HG03095 (cell line): Measurements from ENCODE around the gene PAPPA.

Experiments used
- ATAC-seq: cut with Tn5 transposase; IDR thresholded peaks from one replicate; pipeline ENCODE4 v1.9.1; 2021; ENCODE audit warnings: moderate library complexity; ENCODE audit not compliant: unreplicated experiment

The PAPPA gene

DNA sequence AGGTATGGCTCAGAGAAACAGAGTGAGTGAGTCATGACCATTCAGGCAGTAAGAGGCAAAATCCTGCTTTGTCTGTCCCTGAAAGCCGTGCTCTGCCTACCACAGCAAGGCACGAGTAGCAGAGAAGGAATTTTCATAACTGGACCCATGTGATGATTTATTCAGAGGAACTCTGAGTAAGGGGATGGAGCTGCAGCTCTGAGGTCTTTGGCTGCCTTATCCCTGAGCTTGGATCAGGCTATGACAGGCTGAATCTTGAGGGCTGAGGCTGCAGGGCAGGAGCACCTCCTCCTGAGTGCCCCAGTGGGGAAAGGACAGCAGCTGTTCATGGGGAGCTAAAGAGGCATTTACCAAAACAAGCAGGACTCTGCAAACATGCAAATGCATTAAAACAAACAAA, 183.4 kb downstream of the PAPPA start:
- no peak for ATAC-seq

DNA sequence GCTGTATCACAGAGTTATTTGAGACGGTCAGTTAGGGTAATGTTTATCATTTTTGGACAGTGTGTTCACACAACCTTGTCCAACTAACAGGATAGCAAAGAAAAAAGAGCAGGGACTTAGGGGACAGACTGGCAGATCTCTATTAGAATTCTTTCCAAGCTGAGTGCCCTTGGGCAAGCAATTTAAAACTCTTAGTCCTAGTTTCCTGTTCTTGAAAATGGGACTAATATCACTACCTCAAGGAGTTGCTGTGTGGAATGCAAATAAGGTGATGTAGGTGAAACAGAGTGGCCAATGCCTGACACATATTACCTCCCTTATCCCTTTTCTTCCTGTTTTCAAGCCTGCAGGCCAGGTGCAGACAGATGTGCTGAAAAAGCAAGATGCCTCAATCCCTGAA, 186.7 kb downstream of the PAPPA start:
- no peak for ATAC-seq

DNA sequence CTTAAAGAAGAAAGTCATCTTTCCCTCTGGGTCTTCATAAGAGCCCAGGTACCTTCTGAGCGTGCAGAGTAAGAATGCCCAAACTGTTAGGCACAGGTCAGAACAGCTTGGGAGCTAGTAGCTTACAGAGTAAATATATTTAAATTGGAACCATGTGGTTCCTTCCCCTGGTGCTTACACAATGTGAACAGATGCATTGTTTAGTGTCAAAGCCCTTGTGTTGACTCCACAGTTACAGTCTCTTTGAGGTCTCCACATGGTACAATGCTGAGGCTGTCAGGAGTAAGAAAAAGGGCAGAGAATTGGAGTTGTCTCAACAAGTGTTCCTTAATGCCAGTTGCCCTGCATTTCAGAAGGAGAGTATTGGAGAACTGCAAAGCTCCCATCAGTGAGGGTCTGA, 188.5 kb downstream of the PAPPA start:
- no peak for ATAC-seq

DNA sequence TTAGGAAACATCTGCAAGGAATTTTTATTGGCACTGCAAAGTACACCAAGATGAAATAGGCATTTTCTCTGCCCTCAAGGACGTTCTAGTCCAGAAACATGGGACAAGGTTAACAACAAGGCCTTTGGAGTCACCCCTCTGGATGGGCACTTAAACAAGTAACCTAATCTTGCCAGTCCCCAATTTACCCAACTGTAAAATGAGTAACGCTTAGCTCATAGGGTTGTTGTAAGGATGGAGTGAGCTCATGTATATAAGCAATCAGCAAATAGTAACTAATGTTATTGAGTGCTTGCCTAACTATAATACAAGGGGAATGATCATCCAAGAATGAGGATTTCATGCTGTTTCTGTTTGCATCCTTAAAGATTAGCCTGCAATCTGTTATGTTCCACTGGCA, 189.3 kb downstream of the PAPPA start:
- ATAC-seq, result no peak

DNA sequence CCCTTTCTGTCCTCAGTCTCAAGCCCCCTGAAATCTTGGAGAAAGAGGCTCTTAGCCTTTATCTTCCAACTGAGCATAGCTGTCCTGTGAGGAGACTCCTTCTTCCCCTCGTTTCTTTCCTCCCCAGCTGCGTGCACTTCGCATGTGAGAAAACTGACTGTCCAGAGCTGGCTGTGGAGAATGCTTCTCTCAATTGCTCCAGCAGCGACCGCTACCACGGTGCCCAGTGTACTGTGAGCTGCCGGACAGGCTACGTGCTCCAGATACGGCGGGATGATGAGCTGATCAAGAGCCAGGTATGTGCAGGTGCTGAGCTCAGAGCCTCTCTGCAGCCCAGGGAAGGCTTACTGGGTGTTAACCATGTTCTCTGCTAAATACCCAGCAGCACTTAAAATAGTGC, 190.8 kb downstream of the PAPPA start:
- ATAC-seq, result no peak

- ATAC-seq, result no peak
These were observed 191.8 kb downstream of the PAPPA start for GRCh38 chr9:116345393-116345792.

DNA sequence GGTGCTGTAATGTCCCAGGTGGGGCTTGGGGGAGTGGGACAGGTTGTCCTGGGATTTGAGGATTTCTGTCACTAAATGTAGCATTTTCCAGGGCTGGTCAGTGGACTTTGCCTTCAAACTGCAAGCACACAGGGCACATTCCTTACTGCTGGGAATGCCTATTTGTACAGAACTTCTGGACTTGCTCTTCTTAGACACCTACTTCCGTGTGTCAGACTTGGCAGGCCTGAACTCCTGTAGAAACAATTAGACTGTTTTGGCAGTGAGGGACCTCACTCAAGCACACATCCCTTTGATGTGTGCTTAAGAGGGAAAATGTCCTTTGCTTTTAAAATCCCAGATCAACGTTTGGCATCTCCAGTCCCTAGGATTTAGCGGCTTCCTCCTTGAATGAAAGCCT, 192.2 kb downstream of the PAPPA start:
- no peak for ATAC-seq

GRCh38 chr9:116349684-116350083, 196.1 kb downstream of the PAPPA start:
- no peak for ATAC-seq

- ATAC-seq, result no peak
These were observed 196.6 kb downstream of the PAPPA start for GRCh38 chr9:116350213-116350612.

GRCh38 chr9:116352958-116353357, 199.4 kb downstream of the PAPPA start:
- no peak for ATAC-seq

- no peak for ATAC-seq
These were observed 201.7 kb downstream of the PAPPA start for GRCh38 chr9:116355153-116355921.

DNA sequence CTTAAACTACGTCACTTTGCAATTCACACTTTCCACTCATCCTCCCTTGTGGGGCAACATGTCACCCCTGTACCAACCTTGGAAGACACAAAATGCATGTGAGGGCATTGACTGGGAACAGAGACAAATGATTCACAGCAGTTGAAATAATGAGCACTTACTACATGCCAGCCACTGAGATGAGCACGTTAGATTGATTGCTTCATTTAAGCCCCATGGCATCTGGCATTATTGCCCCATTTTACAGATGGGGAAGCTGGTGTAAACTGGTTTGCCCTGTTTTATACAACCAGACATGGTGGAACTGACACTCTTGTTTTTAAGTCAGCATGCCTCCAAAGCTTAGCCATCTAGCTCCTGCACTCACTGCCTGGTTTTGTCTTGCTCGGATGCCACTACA, 204.7 kb downstream of the PAPPA start:
- no peak for ATAC-seq

- ATAC-seq, result no peak
These were observed 206.4 kb downstream of the PAPPA start for GRCh38 chr9:116360016-116360415.

DNA sequence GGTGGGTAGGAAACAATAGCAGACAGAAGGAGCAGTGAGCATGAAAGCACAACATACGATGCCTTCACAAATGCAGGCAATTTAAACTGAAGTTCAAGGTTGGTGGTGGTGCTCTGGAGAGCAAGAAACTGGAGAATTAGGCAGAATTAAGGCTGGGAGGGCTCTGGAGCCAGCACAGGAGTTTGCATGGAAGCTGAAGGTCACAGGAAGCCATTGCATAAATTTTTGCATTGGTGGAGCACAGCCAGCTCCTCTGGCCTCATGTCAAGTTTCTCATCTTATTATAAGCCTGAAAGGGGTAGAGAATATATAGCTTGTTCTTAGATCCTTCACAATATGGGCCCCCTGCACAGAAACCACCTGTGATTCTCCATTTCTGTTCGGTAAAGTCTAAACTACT, 207.4 kb downstream of the PAPPA start:
- ATAC-seq, result no peak

- no peak for ATAC-seq
These were observed 208.0 kb downstream of the PAPPA start for GRCh38 chr9:116361547-116361946.

DNA sequence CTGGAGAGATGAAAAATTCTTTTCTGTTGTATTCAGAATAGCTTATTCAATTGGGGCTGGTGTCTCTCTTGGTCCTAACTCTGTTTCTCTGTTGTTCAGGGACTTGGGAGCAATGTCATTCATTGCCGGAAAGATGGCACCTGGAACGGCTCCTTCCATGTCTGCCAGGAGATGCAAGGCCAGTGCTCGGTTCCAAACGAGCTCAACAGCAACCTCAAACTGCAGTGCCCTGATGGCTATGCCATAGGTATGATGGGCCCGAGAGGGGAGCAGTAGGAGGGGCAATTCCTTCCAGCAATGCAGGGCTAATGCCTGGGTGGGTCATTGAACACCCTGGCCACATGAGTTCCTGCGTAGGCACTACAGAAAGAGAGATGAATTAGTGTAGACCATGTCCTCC, 208.9 kb downstream of the PAPPA start:
- ATAC-seq, result no peak

DNA sequence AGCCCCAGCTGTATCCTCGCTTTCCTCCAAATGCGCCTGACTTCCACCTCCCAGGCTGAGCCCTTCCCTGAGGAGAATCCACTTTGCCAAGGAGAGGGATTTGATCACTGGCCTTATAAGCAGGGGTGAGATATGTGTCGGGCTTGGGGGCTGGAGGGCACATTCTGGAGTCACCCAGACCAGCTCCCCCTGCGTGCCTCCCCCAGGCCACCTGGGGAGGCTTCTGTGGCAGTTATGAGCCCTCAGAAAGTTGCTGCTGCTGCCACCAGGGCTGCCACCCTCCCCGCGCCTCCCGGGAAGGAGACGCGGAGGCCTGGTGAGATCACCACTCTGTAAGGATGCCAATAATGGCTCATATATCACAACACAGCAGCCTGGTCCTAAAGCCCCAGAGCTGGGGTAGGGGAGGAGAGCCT, 211.5 kb downstream of the PAPPA start:
- no peak for ATAC-seq

DNA sequence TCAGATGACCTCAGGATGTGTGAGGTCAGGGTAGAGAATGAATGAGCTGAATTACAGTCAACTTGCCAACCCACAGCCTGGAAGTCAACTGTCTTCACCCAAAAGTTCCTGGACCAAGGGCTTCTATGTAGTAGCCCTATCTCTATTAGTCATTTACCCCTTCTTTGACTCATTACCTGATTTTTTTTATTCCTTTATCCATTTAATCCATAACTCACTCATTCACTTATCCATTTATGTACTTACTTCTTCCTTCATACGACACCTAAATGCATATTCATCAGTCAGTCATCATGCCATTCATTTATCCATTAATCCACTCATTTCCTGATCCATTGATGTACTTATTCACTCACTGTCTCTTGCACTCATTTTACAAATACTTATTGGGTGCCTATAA, 212.7 kb downstream of the PAPPA start:
- ATAC-seq, result no peak

DNA sequence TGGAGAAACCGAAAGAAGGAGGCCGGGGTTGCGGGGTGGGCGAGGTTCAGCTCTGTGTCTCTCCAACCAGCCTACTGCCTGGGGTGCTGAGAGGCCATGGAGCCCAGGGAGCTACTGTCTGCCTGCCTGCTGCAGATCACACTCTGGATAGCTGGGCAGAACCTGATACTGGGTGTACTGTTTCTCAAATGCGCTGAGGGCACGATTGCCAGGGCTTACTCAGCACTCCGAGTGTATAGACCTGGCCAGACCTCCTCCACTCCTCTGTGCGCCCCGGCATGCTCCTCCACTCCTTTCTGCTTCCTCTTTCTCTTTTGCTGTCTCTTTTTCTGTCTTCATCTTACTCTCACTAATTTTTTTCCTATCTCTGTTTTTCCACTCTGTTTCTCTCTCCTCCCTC, 215.1 kb downstream of the PAPPA start:
- no peak for ATAC-seq

GRCh38 chr9:116369706-116370105, 216.1 kb downstream of the PAPPA start:
- no peak for ATAC-seq

- no peak for ATAC-seq
These were observed 217.0 kb downstream of the PAPPA start for GRCh38 chr9:116370556-116370955.

- no peak for ATAC-seq
These were observed 218.6 kb downstream of the PAPPA start for GRCh38 chr9:116372081-116372673.

- no peak for ATAC-seq
These were observed 219.2 kb downstream of the PAPPA start for GRCh38 chr9:116372786-116373185.
